Mesothelial cell of epicardium (in vitro differentiated cells): Measurements from ENCODE around the gene CNTFR. TPM values are rescaled to one million over a fixed set of nuclear protein-coding genes. Genes with fewer than 3 reads are reported as not detected.

Experiments
- DNase-seq, 2 experiments: peaks; one replicate each; pipeline ENCODE4 v3.0.0; 2021; ENCODE audit warnings: low spot score in 2 of 2; ENCODE audit not compliant: unreplicated experiment in 2 of 2
- H3K27ac Mint-ChIP-seq: 2 replicates; pipeline ENCODE4 v1.8.0; 2021; ENCODE audit warnings: mixed read lengths
- H3K27me3 Mint-ChIP-seq: 2 replicates; pipeline ENCODE4 v1.8.0; 2021; ENCODE audit warnings: low read depth, mixed read lengths
- H3K36me3 Mint-ChIP-seq: 2 replicates; pipeline ENCODE4 v1.8.0; 2021; ENCODE audit warnings: mixed read lengths
- H3K4me1 Mint-ChIP-seq: 2 replicates; pipeline ENCODE4 v1.8.0; 2021; ENCODE audit warnings: mixed read lengths
- H3K4me3 Mint-ChIP-seq: 2 replicates; pipeline ENCODE4 v1.8.0; 2021; ENCODE audit warnings: mild to moderate bottlenecking, moderate library complexity, mixed read lengths
- H3K9me3 Mint-ChIP-seq: 2 replicates; pipeline ENCODE4 v1.8.0; 2021; ENCODE audit warnings: mixed read lengths
- total RNA-seq: library from RNA; stranded (reverse); gene quantifications from 3 replicates; pipeline ENCODE4 v1.2.1, GENCODE V29; 2021
- TF ChIP-seq, protein P1 (sequence below): fragments of 200-600 bp; sonication (generic); IDR thresholded peaks from one replicate; pipeline ENCODE4 v1.5.0; 2021; ENCODE audit warnings: antibody characterized with exemption; ENCODE audit not compliant: unreplicated experiment

CNTFR gene
- total RNA-seq, 1 donor from 2014 or later: 28.9 TPM

DNA sequence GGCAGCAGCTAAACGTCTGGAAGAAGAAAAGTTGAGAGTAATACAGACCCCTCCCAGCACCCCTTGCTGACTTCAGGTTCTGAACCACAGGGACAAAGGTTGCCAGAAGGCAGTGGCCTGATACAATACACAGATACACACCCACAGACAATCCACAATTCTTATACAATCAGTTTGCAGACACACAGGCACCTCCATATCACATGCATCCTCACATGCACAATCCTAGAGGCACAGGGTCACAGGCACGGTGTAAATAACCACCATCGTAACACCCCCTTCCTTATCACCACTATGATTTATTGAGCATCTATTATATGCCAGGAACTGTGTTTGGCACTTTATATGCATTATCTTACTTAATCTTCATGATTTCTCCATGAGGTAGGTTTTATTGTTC lies 8.2 kb downstream of the CNTFR start:
- DNase-seq: no peak
- TF ChIP-seq, protein P1, sequence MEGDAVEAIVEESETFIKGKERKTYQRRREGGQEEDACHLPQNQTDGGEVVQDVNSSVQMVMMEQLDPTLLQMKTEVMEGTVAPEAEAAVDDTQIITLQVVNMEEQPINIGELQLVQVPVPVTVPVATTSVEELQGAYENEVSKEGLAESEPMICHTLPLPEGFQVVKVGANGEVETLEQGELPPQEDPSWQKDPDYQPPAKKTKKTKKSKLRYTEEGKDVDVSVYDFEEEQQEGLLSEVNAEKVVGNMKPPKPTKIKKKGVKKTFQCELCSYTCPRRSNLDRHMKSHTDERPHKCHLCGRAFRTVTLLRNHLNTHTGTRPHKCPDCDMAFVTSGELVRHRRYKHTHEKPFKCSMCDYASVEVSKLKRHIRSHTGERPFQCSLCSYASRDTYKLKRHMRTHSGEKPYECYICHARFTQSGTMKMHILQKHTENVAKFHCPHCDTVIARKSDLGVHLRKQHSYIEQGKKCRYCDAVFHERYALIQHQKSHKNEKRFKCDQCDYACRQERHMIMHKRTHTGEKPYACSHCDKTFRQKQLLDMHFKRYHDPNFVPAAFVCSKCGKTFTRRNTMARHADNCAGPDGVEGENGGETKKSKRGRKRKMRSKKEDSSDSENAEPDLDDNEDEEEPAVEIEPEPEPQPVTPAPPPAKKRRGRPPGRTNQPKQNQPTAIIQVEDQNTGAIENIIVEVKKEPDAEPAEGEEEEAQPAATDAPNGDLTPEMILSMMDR: no peak
- Mint-ChIP-seq H3K27me3 (peaks cover 91% of the 10 kb centered on the region), H3K4me3 (no peak overlapping the region), H3K27ac (no peak overlapping the region), H3K36me3 (no peaks in the 10 kb centered on the region), H3K4me1 (peaks cover 52% of the 10 kb centered on the region), H3K9me3 (no peaks in the 10 kb centered on the region)

DNA sequence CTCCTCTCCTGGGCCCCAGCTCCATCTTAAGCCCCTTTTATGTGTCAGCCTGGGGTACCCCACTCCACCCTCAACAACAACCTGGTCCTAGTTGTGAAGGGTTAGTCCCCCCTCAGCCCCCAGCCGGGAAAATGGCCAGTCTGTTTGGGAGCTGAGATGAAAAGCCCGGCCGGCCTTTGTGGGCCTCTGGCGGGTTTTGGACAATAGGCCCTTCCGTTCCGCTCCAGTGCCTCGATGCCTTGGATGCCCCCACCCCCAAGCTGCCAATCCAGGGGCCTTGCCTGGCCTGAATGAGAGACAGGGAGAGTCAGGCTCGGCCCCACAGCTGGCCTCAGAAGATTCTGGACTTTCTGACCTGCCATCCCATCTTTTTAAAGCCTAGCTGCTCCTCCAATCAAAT lies 9.2 kb downstream of the CNTFR start:
- H3K27ac Mint-ChIP-seq: no peak overlapping the region
- TF ChIP-seq, protein P1: no peak
- H3K27me3 Mint-ChIP-seq: peaks cover 89% of the 10 kb centered on the region
- DNase-seq: no peak
- H3K9me3 Mint-ChIP-seq: no peaks in the 10 kb centered on the region
- no peaks in the 10 kb centered on the region for H3K36me3 Mint-ChIP-seq
- H3K4me3 Mint-ChIP-seq: peak overlapping the region; percentile 9
- peaks cover 51% of the 10 kb centered on the region for H3K4me1 Mint-ChIP-seq

DNA sequence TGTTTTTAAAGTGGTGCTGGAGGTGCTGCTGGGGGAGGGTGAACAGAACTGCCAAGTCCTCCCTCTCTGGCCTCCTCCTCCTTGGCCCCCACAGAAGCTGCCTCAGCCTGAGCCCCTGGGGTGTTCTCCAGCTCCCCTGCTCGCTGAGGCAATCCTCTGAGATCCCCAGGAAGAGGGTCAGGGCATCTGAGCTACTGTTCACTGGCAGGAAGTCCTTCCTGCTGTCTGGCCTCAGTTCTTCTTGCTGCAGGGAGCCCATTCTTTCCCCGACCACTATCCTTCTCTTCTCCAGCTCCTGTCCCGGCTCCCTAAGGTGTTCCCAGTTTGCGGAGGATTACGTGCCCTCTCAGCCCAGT lies 9.7 kb downstream of the CNTFR start:
- Mint-ChIP-seq H3K36me3 (no peaks in the 10 kb centered on the region), H3K27me3 (peaks cover 86% of the 10 kb centered on the region), H3K27ac (no peak overlapping the region), H3K4me1 (peaks cover 51% of the 10 kb centered on the region), H3K4me3 (peak overlapping the region; percentile 9), H3K9me3 (no peaks in the 10 kb centered on the region)
- DNase-seq: no peak
- TF ChIP-seq, protein P1: no peak

DNA sequence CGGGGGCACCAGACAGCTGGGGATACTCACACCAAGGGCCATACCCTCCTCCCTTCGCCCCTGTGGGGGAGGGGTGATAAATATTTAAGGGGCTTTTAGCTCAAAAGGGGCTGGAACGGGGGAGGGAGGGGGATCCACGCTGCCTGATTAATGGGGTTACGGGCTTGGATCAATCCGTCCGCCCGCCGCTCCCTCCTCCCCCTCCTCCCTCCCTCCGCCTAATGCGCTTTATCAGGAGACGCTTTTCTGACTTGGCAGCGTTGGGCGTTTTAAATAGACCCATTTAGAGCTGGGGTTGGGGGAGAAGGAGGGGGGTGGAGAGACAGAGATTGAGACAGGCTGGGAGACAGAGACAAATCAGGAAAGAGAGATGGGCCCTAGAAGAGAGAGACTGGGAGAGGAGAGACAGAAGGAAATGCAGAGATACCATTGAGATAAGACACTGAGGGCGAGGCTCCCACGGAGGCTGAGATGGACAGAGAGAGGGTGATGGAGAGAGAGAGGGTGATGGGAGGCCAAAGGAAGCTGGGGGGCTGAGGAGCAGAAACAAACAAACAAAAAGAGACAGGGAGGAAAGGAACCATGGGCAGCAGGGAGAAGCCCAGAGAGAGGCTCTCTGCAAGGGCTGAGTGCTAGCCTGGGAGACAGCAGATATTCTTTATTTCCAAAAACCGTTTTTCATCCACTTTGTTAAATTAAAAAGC lies 10.3 kb downstream of the CNTFR start:
- H3K36me3 Mint-ChIP-seq: no peaks in the 10 kb centered on the region

DNA sequence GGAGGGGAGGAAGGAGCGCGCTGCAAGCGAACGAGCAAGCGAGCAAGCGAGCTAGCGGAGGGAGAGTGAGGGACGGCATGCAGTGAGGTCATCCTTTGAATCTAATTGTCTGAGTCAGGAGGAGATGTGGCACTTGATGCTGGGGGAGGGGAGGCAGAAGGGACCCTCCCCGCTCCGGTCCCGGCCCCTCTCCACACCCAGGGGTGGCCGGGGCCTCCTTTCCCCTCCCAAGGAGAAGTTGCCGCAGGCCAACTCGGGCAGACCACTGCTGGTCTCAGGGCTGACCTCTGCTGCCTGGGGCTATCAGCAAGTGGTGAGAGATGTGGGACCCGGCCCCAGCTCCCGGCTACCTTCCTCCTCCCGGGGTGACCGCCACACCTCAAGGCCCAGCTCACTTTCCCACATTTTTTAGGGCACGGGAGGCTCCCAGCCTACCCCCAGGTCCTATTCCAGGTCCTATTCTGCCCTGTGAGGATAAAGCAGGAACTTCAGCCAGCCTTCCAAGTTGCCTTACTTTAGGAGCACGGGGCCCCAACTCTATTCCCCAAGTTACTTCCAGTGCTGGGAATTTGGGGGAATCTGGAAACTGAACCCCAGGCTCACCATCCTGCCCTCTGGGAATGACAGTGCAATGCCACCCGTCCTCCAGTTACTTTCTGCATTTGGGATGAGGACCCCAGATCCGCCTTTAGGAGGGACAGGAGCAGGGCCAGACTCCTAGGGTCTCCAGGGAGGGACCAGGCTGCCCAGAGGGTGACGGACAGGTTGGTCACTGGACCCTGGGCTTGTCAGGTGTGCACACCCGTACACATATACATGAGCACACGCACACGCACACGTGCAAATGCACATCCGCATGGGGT lies 11.1 kb downstream of the CNTFR start:
- H3K4me3 Mint-ChIP-seq: peak overlapping the region; percentile 62
- H3K27ac Mint-ChIP-seq: peak overlapping the region; percentile 59
- H3K9me3 Mint-ChIP-seq: no peaks in the 10 kb centered on the region
- H3K4me1 Mint-ChIP-seq: peaks cover 48% of the 10 kb centered on the region
- H3K27me3 Mint-ChIP-seq: peaks cover 76% of the 10 kb centered on the region
- TF ChIP-seq, protein P1: no peak
- peak in 1 of 2 experiments; percentile 67 for DNase-seq
- H3K36me3 Mint-ChIP-seq: no peaks in the 10 kb centered on the region

More for the DNA sequence above, 10.3 kb downstream of the CNTFR start:
- Mint-ChIP-seq H3K27me3 (peaks cover 81% of the 10 kb centered on the region), H3K4me3 (peak overlapping the region; percentile 62), H3K9me3 (no peaks in the 10 kb centered on the region), H3K4me1 (peaks cover 51% of the 10 kb centered on the region), H3K27ac (peak overlapping the region; percentile 59)
- TF ChIP-seq, protein P1: no peak
- no peak for DNase-seq
